ENCODE measurements around the gene ECSIT.
A peak's percentile ranks its signal among the peaks of the same experiment; 100 is the strongest.

ECSIT gene

GRCh38 chr19:11534948-11535347 lies 6.0 kb upstream of the ECSIT start:
- no peak for DNase-seq (ENCODE audit: insufficient read length, low spot score)
- no peak for FAIRE-seq
- TF ChIP-seq TAF1 (IDR thresholded peaks at IDR 0.05; ENCODE audit: low read depth, low read length) (no peak), SPI1 (IDR thresholded peaks at IDR 0.05; ENCODE audit: low read depth, low read length) (no peak), POLR2AphosphoS5 (IDR thresholded peaks at IDR 0.05; ENCODE audit: low read depth, low read length) (no peak), POU2F2 (IDR thresholded peaks at IDR 0.05; ENCODE audit: low read depth, low read length) (no peak), PAX5 (IDR thresholded peaks at IDR 0.05; ENCODE audit: insufficient read depth, low read length, severe bottlenecking) (no peak), POLR2A (IDR thresholded peaks at IDR 0.05; ENCODE audit: low read depth, low read length) (no peak)

DNA sequence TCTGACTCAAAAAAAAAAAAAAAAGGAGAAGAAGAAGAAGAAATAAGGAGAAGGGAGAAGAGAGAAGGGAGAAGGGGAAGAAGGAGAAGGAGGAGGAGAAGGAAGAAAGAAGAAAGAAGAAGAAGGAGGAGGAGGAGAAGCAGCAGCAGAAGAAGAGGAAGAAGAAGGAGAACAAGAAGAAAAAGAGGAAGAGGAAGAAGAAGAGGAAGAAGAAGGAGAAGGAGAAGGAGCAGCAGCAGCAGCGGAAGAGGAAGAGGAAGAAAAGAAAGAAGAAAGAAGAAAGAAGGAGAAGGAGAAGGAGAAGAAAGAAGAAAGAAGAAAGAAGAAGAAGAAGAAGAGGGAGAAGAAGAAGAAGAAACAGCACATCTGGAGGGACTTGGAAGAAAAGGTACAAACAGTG lies 5.6 kb upstream of the ECSIT start:
- DNase-seq (ENCODE audit: insufficient read length, low spot score) = no peak
- no peak for TF ChIP-seq POU2F2 (IDR thresholded peaks at IDR 0.05; ENCODE audit: low read depth, low read length)
- no peak for TF ChIP-seq POLR2A (IDR thresholded peaks at IDR 0.05; ENCODE audit: low read depth, low read length)
- TF ChIP-seq POLR2AphosphoS5 (IDR thresholded peaks at IDR 0.05; ENCODE audit: low read depth, low read length) = no peak
- no peak for FAIRE-seq

- TF ChIP-seq SPI1 (IDR thresholded peaks at IDR 0.05; ENCODE audit: low read depth, low read length) (no peak), TAF1 (IDR thresholded peaks at IDR 0.05; ENCODE audit: low read depth, low read length) (no peak), POLR2A (IDR thresholded peaks at IDR 0.05; ENCODE audit: low read depth, low read length) (no peak), POLR2AphosphoS5 (IDR thresholded peaks at IDR 0.05; ENCODE audit: low read depth, low read length) (no peak), POU2F2 (IDR thresholded peaks at IDR 0.05; ENCODE audit: low read depth, low read length) (no peak), PAX5 (IDR thresholded peaks at IDR 0.05; ENCODE audit: insufficient read depth, low read length, severe bottlenecking) (no peak)
- DNase-seq (ENCODE audit: insufficient read length, low spot score) = no peak
- no peak for FAIRE-seq
Measured at GRCh38 chr19:11530432-11530831, 1.5 kb upstream of the ECSIT start.

DNA sequence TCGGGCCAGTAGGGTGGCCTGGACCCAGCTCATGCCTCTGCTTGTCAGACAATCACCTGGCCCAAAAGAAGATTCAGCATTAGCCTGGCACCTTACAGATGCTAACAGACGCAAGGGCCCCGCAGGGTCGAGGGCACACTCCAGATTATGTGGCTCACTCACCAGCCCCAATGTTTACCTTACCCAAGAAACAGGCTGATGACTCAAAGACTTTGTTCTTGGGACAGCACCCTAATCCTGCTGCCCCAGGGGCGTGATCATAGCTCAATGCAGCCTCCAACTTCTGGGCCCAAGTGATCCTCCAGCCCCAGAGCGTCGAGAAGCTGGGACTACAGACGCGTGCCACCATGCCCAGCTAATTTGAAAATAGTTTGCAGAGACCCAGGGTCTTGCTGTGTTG lies 9.8 kb downstream of the ECSIT start:
- no peak for DNase-seq (ENCODE audit: insufficient read length, low spot score)
- TF ChIP-seq POU2F2 (IDR thresholded peaks at IDR 0.05; ENCODE audit: low read depth, low read length) (no peak), PAX5 (IDR thresholded peaks at IDR 0.05; ENCODE audit: insufficient read depth, low read length, severe bottlenecking) (no peak), POLR2A (IDR thresholded peaks at IDR 0.05; ENCODE audit: low read depth, low read length) (no peak), POLR2AphosphoS5 (IDR thresholded peaks at IDR 0.05; ENCODE audit: low read depth, low read length) (no peak), TAF1 (IDR thresholded peaks at IDR 0.05; ENCODE audit: low read depth, low read length) (no peak), SPI1 (IDR thresholded peaks at IDR 0.05; ENCODE audit: low read depth, low read length) (no peak)
- no peak for FAIRE-seq

- FAIRE-seq (no peak), DNase-seq (ENCODE audit: insufficient read length, low spot score) (no peak)
- no peak for TF ChIP-seq TAF1 (IDR thresholded peaks at IDR 0.05; ENCODE audit: low read depth, low read length)
- no peak for TF ChIP-seq POU2F2 (IDR thresholded peaks at IDR 0.05; ENCODE audit: low read depth, low read length)
- no peak for TF ChIP-seq POLR2A (IDR thresholded peaks at IDR 0.05; ENCODE audit: low read depth, low read length)
- no peak for TF ChIP-seq SPI1 (IDR thresholded peaks at IDR 0.05; ENCODE audit: low read depth, low read length)
- TF ChIP-seq POLR2AphosphoS5 (IDR thresholded peaks at IDR 0.05; ENCODE audit: low read depth, low read length) = no peak
- TF ChIP-seq PAX5 (IDR thresholded peaks at IDR 0.05; ENCODE audit: insufficient read depth, low read length, severe bottlenecking) = no peak
Measured at GRCh38 chr19:11513946-11514345, 15.0 kb downstream of the ECSIT start.

DNA sequence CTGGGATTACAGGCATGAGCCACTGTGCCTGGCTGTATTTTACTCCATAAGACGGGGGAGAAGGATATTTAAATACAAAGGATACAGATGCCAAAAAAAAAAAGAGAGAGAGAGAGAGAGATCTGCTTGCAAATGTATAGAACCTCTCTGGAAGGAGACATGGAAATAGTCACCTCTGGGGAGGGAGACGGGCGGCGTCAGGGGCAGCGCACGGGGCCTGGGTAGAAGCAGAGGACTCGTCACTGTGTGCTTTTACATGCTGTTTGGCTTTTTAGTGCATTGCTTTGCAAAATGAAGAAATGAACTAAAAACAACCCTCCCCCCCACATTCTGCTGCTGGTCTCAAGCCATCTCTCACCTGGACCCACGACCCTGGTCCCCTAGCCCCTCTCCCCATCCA lies 18.5 kb downstream of the ECSIT start:
- DNase-seq (ENCODE audit: insufficient read length, low spot score) = no peak
- TF ChIP-seq POU2F2 (IDR thresholded peaks at IDR 0.05; ENCODE audit: low read depth, low read length) (no peak), SPI1 (IDR thresholded peaks at IDR 0.05; ENCODE audit: low read depth, low read length) (no peak), PAX5 (IDR thresholded peaks at IDR 0.05; ENCODE audit: insufficient read depth, low read length, severe bottlenecking) (no peak), TAF1 (IDR thresholded peaks at IDR 0.05; ENCODE audit: low read depth, low read length) (no peak), POLR2A (IDR thresholded peaks at IDR 0.05; ENCODE audit: low read depth, low read length) (no peak), POLR2AphosphoS5 (IDR thresholded peaks at IDR 0.05; ENCODE audit: low read depth, low read length) (no peak)
- FAIRE-seq = no peak

DNA sequence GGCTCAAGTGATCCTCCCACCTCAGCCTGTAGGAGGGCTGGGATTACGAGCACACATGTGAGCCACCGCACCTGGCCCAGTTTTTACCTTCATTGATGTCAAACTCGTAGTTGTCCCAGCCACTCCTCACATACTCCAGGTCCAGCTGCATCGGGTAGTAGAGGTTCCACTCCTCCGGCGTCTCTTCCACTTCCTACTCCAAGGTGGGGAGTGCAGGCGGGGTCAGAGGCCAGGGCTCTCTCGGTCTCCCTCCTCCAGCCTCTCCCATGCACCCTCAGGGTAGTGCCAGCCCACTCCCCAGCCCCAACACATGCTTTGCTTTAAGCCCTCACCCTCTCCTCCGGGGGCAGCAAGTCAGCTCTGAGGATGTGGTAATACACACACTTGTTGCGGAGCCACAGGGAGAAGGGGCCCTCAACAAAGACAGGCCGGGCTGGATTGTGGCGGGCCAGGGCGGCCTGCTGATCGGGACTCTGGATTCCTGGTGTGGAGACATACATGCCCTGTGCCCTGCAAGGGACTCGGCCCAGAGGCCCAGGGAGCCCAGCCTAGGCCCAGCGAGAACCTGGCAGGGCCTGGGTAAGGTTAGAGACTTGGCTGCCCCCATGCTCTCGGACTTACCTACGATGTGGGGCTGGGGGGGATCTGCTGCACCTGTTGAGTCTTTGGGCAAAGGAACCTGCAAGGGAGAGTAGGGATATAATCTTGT lies 21.4 kb downstream of the ECSIT start:
- TF ChIP-seq POU2F2 (IDR thresholded peaks at IDR 0.05; ENCODE audit: low read depth, low read length) = no peak
- TF ChIP-seq POLR2A (IDR thresholded peaks at IDR 0.05; ENCODE audit: low read depth, low read length) = no peak
- no peak for TF ChIP-seq SPI1 (IDR thresholded peaks at IDR 0.05; ENCODE audit: low read depth, low read length)
- no peak for TF ChIP-seq TAF1 (IDR thresholded peaks at IDR 0.05; ENCODE audit: low read depth, low read length)
- no peak for TF ChIP-seq PAX5 (IDR thresholded peaks at IDR 0.05; ENCODE audit: insufficient read depth, low read length, severe bottlenecking)
- no peak for TF ChIP-seq POLR2AphosphoS5 (IDR thresholded peaks at IDR 0.05; ENCODE audit: low read depth, low read length)
- no peak for FAIRE-seq
- DNase-seq (ENCODE audit: insufficient read length, low spot score) = no peak

GRCh38 chr19:11506967-11507366 lies 22.0 kb downstream of the ECSIT start:
- TF ChIP-seq POU2F2 (IDR thresholded peaks at IDR 0.05; ENCODE audit: low read depth, low read length) (no peak), TAF1 (IDR thresholded peaks at IDR 0.05; ENCODE audit: low read depth, low read length) (no peak), POLR2A (IDR thresholded peaks at IDR 0.05; ENCODE audit: low read depth, low read length) (no peak), PAX5 (IDR thresholded peaks at IDR 0.05; ENCODE audit: insufficient read depth, low read length, severe bottlenecking) (no peak), SPI1 (IDR thresholded peaks at IDR 0.05; ENCODE audit: low read depth, low read length) (no peak), POLR2AphosphoS5 (IDR thresholded peaks at IDR 0.05; ENCODE audit: low read depth, low read length) (no peak)
- no peak for DNase-seq (ENCODE audit: insufficient read length, low spot score)
- no peak for FAIRE-seq

DNA sequence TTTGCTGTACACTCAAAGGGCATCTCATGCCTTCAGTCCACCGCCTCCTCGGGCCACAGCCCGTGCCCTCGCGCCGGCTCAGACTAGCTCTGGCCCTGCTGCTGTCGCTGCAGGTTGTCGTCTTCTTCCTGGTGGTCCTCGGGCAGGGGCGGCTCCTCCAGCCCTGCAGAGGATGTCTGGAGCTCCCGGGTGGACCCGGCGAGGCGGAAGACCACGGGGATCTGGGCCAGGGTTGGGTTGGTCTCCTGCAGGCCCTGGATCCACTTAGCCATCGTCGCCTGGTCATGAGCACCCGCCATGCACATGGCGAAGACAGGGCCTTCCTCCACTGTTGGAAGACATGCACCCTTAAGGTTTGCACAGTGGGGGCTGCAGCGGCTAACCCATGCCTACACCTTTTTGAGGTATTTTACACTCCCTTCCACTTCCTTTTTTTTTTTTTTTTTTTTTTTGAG lies 22.8 kb downstream of the ECSIT start:
- FAIRE-seq (peak; percentile 70), DNase-seq (ENCODE audit: insufficient read length, low spot score) (no peak)
- TF ChIP-seq PAX5 (IDR thresholded peaks at IDR 0.05; ENCODE audit: insufficient read depth, low read length, severe bottlenecking) (no peak), SPI1 (IDR thresholded peaks at IDR 0.05; ENCODE audit: low read depth, low read length) (peak; percentile 66; the same call in 1 of the 2 replicates)

GRCh38 chr19:11505504-11506100 lies 23.3 kb downstream of the ECSIT start, which contains the start of gene ZNF653:
TSS of gene ZNF653 (minus strand) at chr19:11505839. CDS start at chr19:11505786, 53 bp downstream.
- no peak for FAIRE-seq
- TF ChIP-seq POLR2A (IDR thresholded peaks at IDR 0.05; ENCODE audit: low read depth, low read length) (peak; percentile 54; the same call in 1 of the 2 replicates), POLR2AphosphoS5 (IDR thresholded peaks at IDR 0.05; ENCODE audit: low read depth, low read length) (no peak), POU2F2 (IDR thresholded peaks at IDR 0.05; ENCODE audit: low read depth, low read length) (0 out of 2 replicates have a peak, but pooled peaks have one; percentile 30)
- peak; percentile 96 for DNase-seq (ENCODE audit: insufficient read length, low spot score)
